Vagina (tissue), 2 donors: ENCODE measurements around the gene LCE2D.

Experiments
- POLR2A ChIP-seq, 2 donors: fragments of 450-650 bp; IDR thresholded peaks; one replicate each; pipeline ENCODE4 v1.6.1; 2017; ENCODE audit warnings: antibody characterized with exemption in 2 of 2, mild to moderate bottlenecking in 2 of 2, moderate library complexity in 2 of 2
- TF ChIP-seq, protein P1 (sequence below), 3 experiments: fragments of 450-650 bp in 2 of 3; fragments of 200-600 bp in 1 of 3; sonication (generic) in 1 of 3; IDR thresholded peaks; one replicate each; pipeline ENCODE4 v1.5.1; 2017 to 2019; ENCODE audit warnings: antibody characterized with exemption in 3 of 3, mild to moderate bottlenecking in 2 of 3, moderate library complexity in 2 of 3

DNA sequence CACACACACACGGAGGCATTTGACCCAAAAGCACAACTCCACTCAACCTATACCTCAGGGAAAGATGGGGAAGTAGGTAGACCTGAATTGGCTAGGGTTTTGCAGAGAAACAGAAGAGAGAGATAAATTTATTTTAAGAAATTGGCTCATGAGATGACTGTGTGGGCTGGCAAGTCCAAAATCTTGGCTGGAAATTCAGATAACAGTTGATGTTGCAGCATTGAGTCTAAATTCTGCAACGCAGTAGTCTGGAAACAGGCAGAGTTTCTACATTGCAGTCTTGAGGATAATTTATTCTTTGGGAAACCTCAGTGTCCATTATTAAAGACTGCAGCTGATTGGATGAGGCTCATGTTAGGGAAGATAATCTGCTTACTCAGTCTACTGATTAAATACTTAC, 18.4 kb downstream of the LCE2D start:
- TF ChIP-seq, protein P1, sequence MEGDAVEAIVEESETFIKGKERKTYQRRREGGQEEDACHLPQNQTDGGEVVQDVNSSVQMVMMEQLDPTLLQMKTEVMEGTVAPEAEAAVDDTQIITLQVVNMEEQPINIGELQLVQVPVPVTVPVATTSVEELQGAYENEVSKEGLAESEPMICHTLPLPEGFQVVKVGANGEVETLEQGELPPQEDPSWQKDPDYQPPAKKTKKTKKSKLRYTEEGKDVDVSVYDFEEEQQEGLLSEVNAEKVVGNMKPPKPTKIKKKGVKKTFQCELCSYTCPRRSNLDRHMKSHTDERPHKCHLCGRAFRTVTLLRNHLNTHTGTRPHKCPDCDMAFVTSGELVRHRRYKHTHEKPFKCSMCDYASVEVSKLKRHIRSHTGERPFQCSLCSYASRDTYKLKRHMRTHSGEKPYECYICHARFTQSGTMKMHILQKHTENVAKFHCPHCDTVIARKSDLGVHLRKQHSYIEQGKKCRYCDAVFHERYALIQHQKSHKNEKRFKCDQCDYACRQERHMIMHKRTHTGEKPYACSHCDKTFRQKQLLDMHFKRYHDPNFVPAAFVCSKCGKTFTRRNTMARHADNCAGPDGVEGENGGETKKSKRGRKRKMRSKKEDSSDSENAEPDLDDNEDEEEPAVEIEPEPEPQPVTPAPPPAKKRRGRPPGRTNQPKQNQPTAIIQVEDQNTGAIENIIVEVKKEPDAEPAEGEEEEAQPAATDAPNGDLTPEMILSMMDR (IDR thresholded peaks at IDR 0.05), result no peak
- TF ChIP-seq POLR2A (IDR thresholded peaks at IDR 0.05), result no peak
